HepG2 (cell line): ENCODE results near the gene ADAMTS14. TPM values are rescaled to one million over a fixed set of nuclear protein-coding genes. Genes with fewer than 3 reads are reported as not detected.

ENCODE experiments used
- ATAC-seq: fragments of 200-7000 bp; cut with Tn5 transposase; 3 replicates; pipeline ENCODE4 v1.9.1; 2020; ENCODE audit warnings: mild to moderate bottlenecking, moderate library complexity
- BruUV-seq: library from RNA; stranded (reverse); fragments of 400-500 nt; replicated peaks from 2 replicates; lab custom pipeline; 2021; lab: Mats Ljungman, UMichigan
- CTCF ChIA-PET: fragments of 300-600 bp; formaldehyde crosslinking; extraction: SDS; loops from one replicate; lab custom pipeline; 2021; ENCODE audit warnings: low total read pairs, inconsistent platforms, low intra/inter-chr PET ratio; lab: Yijun Ruan, JAX
- POLR2A ChIA-PET: fragments of 350-600 bp; sonication (Branson Sonifier 250); formaldehyde crosslinking; loops from one replicate; lab custom pipeline; 2020; ENCODE audit warnings: antibody characterized with exemption, inconsistent platforms; lab: Yijun Ruan, JAX
- DNase-seq: peaks from one replicate; pipeline ENCODE4 v3.0.0-alpha.2; 2015; ENCODE audit warnings: low spot score
- FAIRE-seq: peaks from 3 replicates; lab custom pipeline; 2011; peaks lifted over from hg19 to GRCh38; lab: Jason Lieb, UNC
- H2AFZ ChIP-seq: one replicate; pipeline ENCODE4 v1.6.1; 2011; ENCODE audit warnings: low read length, inconsistent platforms
- H3K27ac ChIP-seq: fragments of 300-600 bp; 3 replicates; pipeline ENCODE4 v1.8.0; 2011; ENCODE audit warnings: mixed run types, mild to moderate bottlenecking, mixed read lengths, low read length, inconsistent platforms; ENCODE audit not compliant: insufficient read depth; ENCODE audit errors: extremely low read length
- H3K27me3 ChIP-seq, 2 experiments: fragments of 200-600 bp in 1 of 2; 2 replicates in 1 of 2; 3 replicates in 1 of 2; pipeline versions ENCODE4 v1.6.0 to v1.8.0; 2011; ENCODE audit warnings: low read length in 2 of 2, mild to moderate bottlenecking in 2 of 2, moderate library complexity in 2 of 2, inconsistent platforms in 1 of 2; ENCODE audit not compliant: insufficient read depth in 2 of 2, control insufficient read depth in 1 of 2
- H3K36me3 ChIP-seq, 2 experiments: fragments of 200-600 bp in 1 of 2; replicated peaks in 1 of 2; 2 replicates in 1 of 2; 3 replicates in 1 of 2; pipeline versions ENCODE4 v1.5.1 to v1.8.0; 2011; ENCODE audit warnings: low read length in 2 of 2, inconsistent platforms in 1 of 2; ENCODE audit not compliant: insufficient read depth in 2 of 2, control insufficient read depth in 1 of 2
- H3K4me1 ChIP-seq: 2 replicates; pipeline ENCODE4 v1.5.1; 2012; ENCODE audit warnings: low read length, inconsistent platforms; ENCODE audit not compliant: insufficient read depth
- H3K4me2 ChIP-seq: 2 replicates; pipeline ENCODE4 v1.6.0; 2011; ENCODE audit warnings: low read depth, low read length, inconsistent platforms
- H3K4me3 ChIP-seq, 3 experiments: fragments of 200-600 bp in 1 of 3; sonication (generic), shearing (Covaris generic) in 1 of 3; replicated peaks in 1 of 3; 2 replicates each; pipeline ENCODE4 v1.5.1; 2011 to 2016; ENCODE audit warnings: low read length in 3 of 3, inconsistent platforms in 2 of 3, low read depth in 2 of 3, mild to moderate bottlenecking in 2 of 3, control low read depth in 1 of 3, mixed read lengths in 1 of 3; ENCODE audit not compliant: insufficient read depth in 1 of 3
- H3K79me2 ChIP-seq: one replicate; pipeline ENCODE4 v1.6.1; 2011; ENCODE audit warnings: low read length, inconsistent platforms; ENCODE audit not compliant: insufficient read depth
- H3K9ac ChIP-seq: 2 replicates; pipeline ENCODE4 v1.6.0; 2011; ENCODE audit warnings: mild to moderate bottlenecking, low read depth, low read length, inconsistent platforms; ENCODE audit not compliant: insufficient read depth
- H3K9me3 ChIP-seq: 2 replicates; pipeline ENCODE4 v1.5.1; 2012; ENCODE audit warnings: mild to moderate bottlenecking, low read length
- H4K20me1 ChIP-seq: 2 replicates; pipeline ENCODE4 v1.6.0; 2011; ENCODE audit warnings: inconsistent platforms, mild to moderate bottlenecking, low read length, moderate library complexity; ENCODE audit not compliant: insufficient read depth
- ATAD3A ChIP-seq: sonication (generic); formaldehyde crosslinking; IDR thresholded peaks from 2 replicates; pipeline ENCODE4 v1.4.0; 2020; ENCODE audit warnings: missing genetic modification reagents
- ISL2 ChIP-seq: sonication (generic); formaldehyde crosslinking; IDR thresholded peaks from 2 replicates; pipeline ENCODE4 v1.5.0; 2020; ENCODE audit warnings: missing genetic modification reagents
- MBNL3 ChIP-seq: fragments of 250-450 bp; sonication (Bioruptor Pico); conservative IDR thresholded peaks from 2 replicates; pipeline ENCODE4 v1.8.0; 2022; ENCODE audit warnings: mild to moderate bottlenecking, inconsistent platforms
- PTBP1 ChIP-seq: fragments of 200-400 bp; formaldehyde crosslinking; IDR thresholded peaks from 2 replicates; pipeline ENCODE4 v1.6.1; 2018; ENCODE audit warnings: low read length, low read depth; ENCODE audit not compliant: poor library complexity, severe bottlenecking
- ZNF280B ChIP-seq: sonication (generic); formaldehyde crosslinking; IDR thresholded peaks from 2 replicates; pipeline ENCODE4 v1.5.0; 2020; ENCODE audit warnings: missing genetic modification reagents, mild to moderate bottlenecking, borderline replicate concordance
- ZNF414 ChIP-seq: sonication (generic); formaldehyde crosslinking; IDR thresholded peaks from 2 replicates; pipeline ENCODE4 v1.5.0; 2020; ENCODE audit warnings: missing genetic modification reagents
- ZNF7 ChIP-seq: IDR thresholded peaks from 2 replicates; pipeline ENCODE4 v1.6.1; 2016; ENCODE audit warnings: missing biosample characterization, missing genetic modification reagents
- ZSCAN20 ChIP-seq: sonication (generic); formaldehyde crosslinking; IDR thresholded peaks from 2 replicates; pipeline ENCODE4 v1.4.0; 2020; ENCODE audit warnings: missing genetic modification reagents, mild to moderate bottlenecking, borderline replicate concordance
- WGBS: methylation state at CpG from one replicate; pipeline ENCODE4 v1.1.6; 2017; ENCODE audit warnings: low lambda C conversion rate; 5-methylcytosine and 5-hydroxymethylcytosine counted together
- in situ Hi-C: cut with HindIII; loops from 2 replicates; pipeline ENCODE4 v1.10.0; 2017; ENCODE audit warnings: low pct_unique_long_range_greater_than_20kb; ENCODE audit not compliant: extremely low pct_ligation_motif_present
- intact Hi-C: fragments of 100-400 bp; cut with micrococcal nuclease; formaldehyde crosslinking; loops from one replicate; pipeline ENCODE4 v1.10.0; 2022; ENCODE audit not compliant: unreplicated experiment
- polyA plus RNA-seq, 8 experiments: library from polyadenylated mRNA; depleted of rRNA in 3 of 8; stranded (reverse) in 7 of 8; unstranded in 1 of 8; fragments of >200 nt; fragmentation: Illumina TruSeq in 4 of 8; extraction: Trizol in 4 of 8; gene quantifications; 2 replicates each; pipeline versions ENCODE4 v1.2.1 to v1.2.3, GENCODE V29; 2011 to 2016; ENCODE audit warnings: low read depth in 4 of 8, missing spikeins in 1 of 8, mixed read lengths in 1 of 8; ENCODE audit not compliant: insufficient read depth in 1 of 8
- total RNA-seq, 5 experiments: library from RNA; depleted of rRNA; stranded (reverse); fragments of >200 nt; fragmentation: Illumina TruSeq; extraction: Trizol; gene quantifications; 2 replicates each; pipeline ENCODE4 v1.2.3, GENCODE V29; 2016; ENCODE audit warnings: low read depth in 1 of 5

Gene ADAMTS14
- total and polyA plus RNA-seq, 2 of the 13 experiments (the other 11 are each of a cell fraction or from before 2014, with no cell fraction given): 0.04 to 0.07 TPM

GRCh38 chr10:70775679-70776454 is 103.6 kb downstream of the ADAMTS14 start:
- H3K4me2 ChIP-seq: no peak overlapping the region
- H3K4me3 ChIP-seq: no peak overlapping the region
- H3K27ac ChIP-seq: no peak overlapping the region
- no TSS peak for BruUV-seq
- no peak overlapping the region for H3K9ac ChIP-seq
- no peak for ATAC-seq
- H4K20me1 ChIP-seq: no peaks in the 10 kb centered on the region
- no peaks in the 10 kb centered on the region for H3K79me2 ChIP-seq
- no peaks in the 10 kb centered on the region for H3K9me3 ChIP-seq
- ChIA-PET POLR2A (no interaction called here), CTCF (no interaction called here)
- H3K36me3 ChIP-seq: no peaks in the 10 kb centered on the region
- no peak for DNase-seq
- peaks cover 9 to 80% of the 10 kb centered on the region in 2 experiments; a peak in 4 of 5 replicates for H3K27me3 ChIP-seq
- WGBS: 54% methylated on average over 9 of the region's 13 CpGs
- intact Hi-C loops (no loop called here), in situ Hi-C loops (no loop called here)
- no peak overlapping the region for H2AFZ ChIP-seq
- no peak for FAIRE-seq
- H3K4me1 ChIP-seq: no peaks in the 10 kb centered on the region; the same call in 1 of the 2 replicates
- TF ChIP-seq MBNL3 (CRISPR knock-in tag) (no peak), ZNF7 (CRISPR knock-in tag) (no peak), ZNF280B (CRISPR knock-in tag) (no peak), ZSCAN20 (no peak), ISL2 (CRISPR knock-in tag) (no peak)

- Histone ChIP-seq H3K9ac (no peak overlapping the region), H3K4me2 (no peak overlapping the region), H2AFZ (no peak overlapping the region), H3K4me3 (no peak overlapping the region), H3K9me3 (no peaks in the 10 kb centered on the region), H3K79me2 (no peaks in the 10 kb centered on the region), H3K27me3 (peaks cover 10 to 80% of the 10 kb centered on the region in 2 experiments; a peak in 4 of 5 replicates), H3K36me3 (no peaks in the 10 kb centered on the region), H3K4me1 (no peaks in the 10 kb centered on the region; the same call in 1 of the 2 replicates), H3K27ac (no peak overlapping the region), H4K20me1 (no peaks in the 10 kb centered on the region)
- BruUV-seq: no TSS peak
- ChIA-PET CTCF (no interaction called here), POLR2A (no interaction called here)
- 58% methylated on average over 4 of the region's 11 CpGs for WGBS
- in situ Hi-C loops: no loop called here
- DNase-seq: no peak
- ATAC-seq: no peak
- intact Hi-C loops: no loop called here
- TF ChIP-seq PTBP1 (no peak), ATAD3A (CRISPR knock-in tag) (no peak), ZNF414 (CRISPR knock-in tag) (no peak)
- FAIRE-seq: no peak
These were observed 104.2 kb downstream of the ADAMTS14 start for GRCh38 chr10:70776455-70777005.
